NCI-H1930 (cell line): ENCODE data around the gene FARS2.
"Not testable (repeated sequence)": the region's sequence is repeated elsewhere in the genome, so short reads cannot be mapped to it uniquely, and the experiment has no call there.

Source experiments
- DNase-seq, 2 experiments: peaks; one replicate each; lab custom pipeline; 2025; lab: John Stamatoyannopoulos, UW

FARS2 gene

DNA sequence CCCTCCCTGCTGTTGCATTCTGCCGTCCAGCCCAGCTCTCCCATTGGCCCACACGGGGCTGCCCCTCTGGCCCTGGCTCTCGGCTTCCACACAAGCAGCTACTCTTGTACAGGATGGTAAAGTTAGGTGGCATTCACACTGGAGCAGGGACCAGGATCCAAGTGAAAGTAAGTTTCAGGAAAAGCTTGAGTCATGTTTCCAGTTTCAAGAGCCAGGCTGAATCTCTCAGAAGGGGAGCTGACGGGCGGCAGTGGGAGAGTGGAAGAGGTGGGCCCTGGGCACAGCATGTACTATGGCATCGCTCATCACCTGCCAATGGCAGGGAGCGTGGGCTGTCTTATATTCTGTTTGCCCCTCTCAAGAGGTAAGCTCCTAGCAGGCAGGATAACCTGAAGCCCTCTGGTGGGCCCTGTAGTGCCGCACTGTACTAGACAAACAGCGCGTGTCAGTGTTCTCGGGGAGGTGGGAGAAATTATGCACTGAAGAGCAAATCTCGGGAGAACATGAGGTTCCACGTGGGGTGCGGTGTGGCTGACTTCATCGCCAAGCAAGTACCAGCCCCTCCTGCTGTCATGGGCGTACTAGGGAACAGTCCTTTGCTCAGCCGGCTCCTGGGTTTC lies 503.9 kb downstream of the FARS2 start:
- no peak for DNase-seq

DNA sequence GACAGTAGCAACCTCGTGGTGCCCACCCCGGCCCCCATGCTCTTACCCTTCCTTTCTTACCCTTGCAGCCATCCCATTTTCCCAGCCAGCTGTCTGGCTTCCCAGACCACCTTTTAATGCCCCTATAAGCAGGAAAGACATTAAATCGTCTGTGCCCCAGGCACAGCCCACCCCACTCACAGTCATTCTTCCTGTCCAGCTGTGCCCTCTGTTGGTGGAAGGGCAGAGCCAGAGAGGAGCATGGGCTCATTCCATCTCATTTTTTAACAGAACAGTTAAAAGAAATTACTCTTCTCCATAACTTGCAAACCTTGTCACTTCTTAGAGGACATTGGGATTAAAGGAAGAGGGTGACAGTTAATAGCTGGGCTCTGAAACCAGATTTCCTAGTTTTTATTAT lies 504.9 kb downstream of the FARS2 start:
- DNase-seq = no peak

DNA sequence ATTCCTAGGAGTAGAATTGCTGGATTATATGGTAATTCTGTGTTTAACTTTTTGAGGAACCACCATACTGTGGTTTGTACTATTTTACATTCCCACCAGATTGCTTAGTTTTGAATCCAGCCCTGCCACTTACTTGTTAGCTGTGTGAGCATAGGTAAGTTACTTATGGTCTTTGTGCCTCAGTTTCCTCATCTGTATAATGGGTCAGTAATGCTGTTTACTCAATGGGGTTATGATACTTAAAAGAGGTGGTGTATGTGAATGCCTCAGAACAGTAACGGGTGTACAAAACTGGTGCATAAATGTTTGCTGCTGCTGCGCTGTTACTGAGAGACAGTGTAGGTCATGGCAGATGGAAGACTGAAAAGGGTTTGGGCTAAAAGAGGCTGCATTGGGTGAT lies 506.2 kb downstream of the FARS2 start:
- DNase-seq = no peak

DNA sequence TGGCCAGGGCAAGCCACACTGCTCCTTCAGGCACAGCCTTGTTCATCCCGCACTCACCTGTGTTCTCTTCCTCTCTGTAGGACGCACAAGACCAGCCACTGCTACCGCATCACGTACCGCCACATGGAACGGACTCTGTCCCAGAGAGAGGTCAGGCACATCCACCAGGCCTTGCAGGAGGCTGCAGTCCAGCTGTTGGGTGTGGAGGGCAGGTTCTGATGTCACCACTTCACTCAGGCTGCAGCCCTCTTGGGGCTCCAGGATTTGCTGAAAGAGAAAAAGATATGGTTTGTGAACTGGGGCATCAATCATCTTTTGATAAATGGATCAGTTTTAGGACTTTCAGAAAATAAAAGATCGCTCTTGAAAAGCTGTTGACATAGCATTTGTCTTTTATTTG lies 509.9 kb downstream of the FARS2 start:
- no peak for DNase-seq

DNA sequence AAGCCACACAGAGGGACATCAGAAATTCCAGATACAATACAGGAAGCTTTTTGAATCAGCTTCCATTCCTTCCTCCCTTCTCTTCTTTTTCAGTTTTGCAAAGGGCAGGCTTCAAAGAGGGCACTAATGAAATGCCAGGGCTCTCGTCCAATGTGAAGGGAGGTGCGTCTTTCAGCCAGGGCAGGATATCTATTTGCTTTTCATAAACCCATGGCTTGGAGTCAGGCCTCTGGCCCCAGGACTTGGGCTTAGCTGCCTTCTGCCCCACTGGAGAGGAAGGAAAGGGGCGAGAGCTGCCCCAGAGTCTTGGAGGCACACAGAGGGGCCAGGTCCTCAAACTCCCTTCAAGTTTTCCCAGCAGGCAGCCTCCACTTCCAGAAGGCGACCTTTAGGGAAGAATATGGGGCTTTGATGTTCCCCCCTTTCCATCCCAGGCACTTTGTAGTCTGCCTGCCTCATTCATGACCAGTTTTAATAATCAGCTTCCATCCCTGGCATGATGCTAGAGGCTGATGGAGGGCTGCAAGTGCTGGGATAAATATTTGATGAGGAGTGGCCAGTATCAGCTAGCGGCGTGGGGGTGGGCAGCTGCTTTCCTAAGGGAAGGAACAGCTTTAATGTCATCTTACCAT lies 510.6 kb downstream of the FARS2 start:
- DNase-seq = no peak

DNA sequence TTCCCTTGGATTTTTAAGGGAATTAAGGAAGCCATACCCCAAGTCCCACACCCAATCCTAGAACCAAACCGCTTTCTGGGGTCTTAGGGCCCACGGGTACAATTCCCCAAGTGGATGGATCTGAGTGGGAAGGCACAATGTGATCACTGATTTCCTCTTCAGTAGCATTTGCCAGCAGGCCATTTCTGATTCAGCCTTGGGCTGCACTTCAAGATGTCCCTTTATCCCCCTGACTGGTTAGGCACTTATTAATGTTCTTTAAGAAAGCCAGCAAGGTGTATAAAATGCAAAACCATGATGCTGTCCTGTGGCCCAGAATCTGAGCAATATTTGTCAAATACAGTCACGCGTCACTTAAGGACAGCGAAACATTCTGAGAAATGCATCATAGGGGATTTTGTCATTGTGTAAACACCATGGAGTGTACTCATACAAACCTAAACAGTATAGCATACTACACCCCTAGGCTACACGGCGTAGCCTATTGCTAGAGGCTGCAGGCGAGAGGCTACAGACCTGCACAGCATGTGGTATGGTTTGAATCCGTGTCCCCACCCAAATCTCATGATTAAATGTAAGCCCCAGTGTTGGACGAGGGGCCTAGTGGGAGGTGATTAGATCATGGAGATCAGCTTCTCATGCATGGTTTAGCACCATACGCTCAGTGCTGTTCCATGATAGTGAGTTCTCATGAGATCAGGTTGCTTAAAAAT lies 511.3 kb downstream of the FARS2 start:
- DNase-seq = no peak

DNA sequence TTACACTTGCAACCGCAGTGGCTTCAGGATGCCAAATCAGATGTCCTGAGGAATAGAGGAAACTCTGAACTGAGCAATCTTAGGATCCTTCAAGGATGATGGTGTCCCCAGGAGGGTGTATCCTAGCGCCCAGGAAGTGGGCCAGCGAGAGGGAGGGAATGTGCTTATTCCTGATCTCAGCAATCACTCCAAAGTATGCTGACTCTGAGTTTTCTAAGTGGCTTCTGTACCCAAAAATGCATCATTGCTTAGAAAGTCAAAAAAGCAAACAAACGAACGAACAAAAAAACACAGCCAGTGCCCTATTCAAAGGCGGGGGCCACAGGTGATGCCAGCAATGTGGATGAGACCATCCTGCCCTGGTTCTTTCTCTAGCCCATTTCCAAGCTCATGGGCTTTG lies 514.8 kb downstream of the FARS2 start:
- no peak for DNase-seq

DNA sequence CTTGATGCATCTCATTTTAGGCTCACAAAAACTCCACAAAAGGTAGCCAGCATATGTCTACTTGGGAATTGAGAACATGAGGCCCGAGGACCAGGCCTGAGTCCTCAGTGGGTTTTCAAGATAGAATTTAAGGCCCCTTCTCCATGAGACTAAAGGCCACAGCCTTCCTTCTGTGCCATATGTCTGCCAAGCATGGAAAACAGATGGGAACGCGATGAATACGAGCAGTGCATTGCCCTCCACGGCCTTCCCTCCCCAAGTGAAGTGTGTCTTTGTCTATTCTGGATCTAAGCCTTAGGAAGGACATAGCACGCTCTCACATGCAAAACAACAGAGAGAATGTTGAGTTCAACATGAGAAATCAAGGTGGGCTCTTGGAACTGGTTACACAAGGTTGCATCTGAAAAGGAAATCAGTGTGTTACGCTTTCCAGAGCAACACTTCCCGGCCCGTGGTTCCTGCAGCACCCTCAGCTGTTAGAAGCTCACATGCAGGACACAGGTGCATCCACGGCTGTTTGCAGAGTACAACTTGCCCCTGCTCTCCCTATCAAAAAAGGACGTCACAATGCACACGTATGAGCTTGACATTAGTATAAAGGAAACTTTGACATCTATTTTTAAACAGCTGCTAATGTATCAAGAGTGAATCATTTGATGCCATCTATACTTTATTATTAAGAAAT lies 515.5 kb downstream of the FARS2 start:
- no peak for DNase-seq

DNA sequence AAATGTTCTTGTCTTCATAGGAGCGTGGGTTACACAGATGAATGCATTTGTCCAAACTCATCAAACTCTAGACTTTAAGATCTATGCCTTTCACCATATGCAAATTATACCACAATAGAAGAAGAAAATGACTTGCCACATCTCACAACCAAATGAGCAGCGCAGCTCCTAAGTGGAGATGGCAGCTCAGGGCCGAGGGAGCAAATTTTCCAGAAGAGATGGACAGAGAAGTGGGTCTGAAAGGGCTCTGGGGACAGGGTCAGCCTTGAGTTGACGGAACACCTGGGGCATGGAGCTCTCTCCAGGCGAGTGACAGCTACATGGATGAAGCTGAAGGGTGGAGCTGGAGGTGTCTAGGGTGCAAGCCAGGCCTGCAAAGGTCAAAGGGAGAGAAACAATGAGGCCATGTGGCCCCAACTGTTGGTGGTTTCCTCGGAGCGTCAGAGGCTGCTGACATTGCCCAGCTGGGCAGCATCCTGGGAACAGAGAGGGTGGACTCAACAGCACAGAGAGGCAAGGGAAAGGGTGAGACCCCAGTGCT lies 517.1 kb downstream of the FARS2 start:
- DNase-seq = no peak

DNA sequence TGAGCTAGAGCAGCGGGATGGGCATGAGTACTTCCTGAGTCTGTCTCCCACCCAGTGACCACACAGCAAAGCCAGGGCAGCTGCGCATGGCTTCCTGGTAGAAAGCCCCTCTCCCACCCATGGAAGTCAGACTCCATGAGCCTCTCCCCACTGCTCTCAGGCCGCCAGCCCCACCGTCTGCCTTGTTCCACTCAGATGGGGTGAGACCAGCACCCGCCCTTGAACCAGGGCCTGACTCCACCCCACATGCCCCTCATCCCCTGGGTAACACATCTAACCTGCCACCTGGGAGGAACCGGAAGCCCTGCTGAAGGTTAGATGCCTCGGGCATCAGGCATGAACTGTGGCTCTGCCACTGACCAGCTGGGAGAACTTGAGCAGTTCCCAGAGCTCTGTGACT lies 517.6 kb downstream of the FARS2 start:
- DNase-seq = no peak

DNA sequence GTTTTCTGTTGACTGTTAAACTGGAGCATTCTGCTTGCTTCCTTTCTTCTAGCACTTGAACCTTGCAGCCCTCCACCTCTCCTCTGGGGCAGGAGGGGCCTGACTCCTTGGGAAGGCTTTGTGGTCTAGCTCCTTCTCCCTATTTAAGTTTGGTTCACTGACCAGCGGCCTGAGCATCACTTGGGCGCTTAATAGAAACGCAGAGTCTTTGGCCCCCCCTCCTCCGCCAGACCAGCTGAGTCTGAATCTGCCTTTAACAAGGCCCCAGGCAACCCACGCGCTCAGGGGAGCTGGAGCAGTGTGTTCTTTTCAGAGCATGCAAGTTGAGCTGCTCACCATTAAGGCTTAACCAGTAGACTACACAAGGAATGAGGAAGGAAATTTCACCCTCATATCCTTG lies 519.7 kb downstream of the FARS2 start:
- no peak for DNase-seq

DNA sequence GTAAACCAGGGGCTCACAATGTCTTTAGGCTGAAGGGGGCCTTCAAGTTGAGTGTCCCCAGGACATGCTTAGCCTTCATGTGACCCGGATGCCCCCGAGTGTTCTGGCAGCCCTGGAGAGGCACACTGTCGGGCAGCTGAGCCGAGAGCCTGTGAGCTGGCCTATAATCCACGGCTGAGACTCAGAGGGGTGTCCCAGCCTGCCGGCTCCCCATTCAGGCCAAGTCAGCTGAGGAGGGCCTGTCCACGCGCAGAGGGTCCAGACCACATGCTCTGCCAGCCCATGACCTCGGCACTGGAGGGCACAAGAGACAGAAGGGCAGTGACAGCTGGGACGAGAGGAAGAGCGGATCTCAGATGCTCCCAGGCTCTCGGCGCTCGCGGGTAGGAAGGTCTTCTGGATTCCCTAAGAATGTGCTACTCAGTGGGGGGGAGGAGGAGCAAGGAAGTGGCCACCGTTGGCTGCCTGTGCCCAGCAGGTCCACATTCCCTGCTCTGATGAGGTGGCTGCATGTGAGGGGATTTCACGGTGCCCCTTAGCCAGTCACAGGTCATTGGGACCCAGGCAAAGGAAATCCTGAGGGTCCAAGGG lies 520.7 kb downstream of the FARS2 start:
- DNase-seq = no peak

DNA sequence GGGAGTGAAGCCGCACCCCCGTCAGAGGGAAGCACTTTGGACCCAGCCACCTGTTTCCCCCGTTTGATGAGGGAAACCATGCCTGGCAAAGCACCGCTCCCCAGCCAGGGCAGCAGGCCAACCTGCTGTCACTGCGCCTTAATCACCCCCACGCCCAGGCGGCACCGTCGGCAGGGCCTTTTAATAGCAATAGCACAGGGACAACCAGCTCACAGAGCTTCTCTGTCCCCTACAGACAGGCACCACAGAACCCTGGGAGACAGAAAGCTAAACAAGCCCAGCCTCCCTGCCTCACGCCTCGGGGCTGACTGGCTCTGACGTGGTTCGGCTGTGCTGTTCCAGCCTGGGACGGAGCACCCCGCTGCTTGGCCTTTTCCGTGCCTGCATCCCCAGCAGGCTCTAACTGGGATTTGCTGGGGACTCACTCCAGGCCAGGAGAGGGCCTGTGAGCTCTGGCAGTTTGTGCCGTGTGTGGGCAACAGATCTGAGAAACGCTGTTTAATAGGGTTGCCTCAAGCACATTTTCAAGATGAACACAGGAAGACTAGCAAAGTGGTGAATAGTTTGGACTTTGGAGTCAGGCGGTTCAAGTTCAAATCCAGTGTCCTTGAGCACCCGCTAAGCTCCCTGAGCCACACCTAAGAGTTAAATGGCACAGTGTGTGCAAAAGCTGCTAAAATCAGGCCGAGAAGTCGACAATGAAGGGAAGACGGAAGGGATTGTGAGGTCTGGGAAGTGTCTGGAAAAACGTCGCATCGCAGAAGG lies 521.7 kb downstream of the FARS2 start:
- no peak for DNase-seq

DNA sequence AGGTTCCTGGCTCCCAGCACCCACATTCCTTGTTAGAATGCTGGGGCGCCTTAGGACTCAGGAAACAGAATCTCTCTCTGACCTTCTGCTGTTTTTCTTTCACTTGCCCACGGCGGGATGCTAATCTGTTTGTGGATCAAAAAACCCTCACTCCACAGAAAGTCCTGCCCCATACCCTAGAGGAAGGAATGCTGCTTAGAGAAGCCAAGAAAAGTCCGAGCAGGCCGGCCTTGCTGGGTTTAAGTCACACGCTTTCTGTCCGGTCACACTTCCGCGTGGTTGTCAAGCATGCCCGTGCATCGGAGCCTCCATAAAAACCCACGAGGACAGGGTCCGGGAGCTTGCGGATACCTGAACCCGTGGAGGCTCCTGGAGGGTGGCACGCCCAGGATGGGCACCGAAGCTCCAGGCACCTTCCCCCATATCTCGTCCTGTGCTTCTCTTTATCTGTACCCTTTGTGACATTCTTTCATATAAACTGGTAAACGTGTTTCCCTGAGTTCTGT lies 522.3 kb downstream of the FARS2 start:
- no peak for DNase-seq

DNA sequence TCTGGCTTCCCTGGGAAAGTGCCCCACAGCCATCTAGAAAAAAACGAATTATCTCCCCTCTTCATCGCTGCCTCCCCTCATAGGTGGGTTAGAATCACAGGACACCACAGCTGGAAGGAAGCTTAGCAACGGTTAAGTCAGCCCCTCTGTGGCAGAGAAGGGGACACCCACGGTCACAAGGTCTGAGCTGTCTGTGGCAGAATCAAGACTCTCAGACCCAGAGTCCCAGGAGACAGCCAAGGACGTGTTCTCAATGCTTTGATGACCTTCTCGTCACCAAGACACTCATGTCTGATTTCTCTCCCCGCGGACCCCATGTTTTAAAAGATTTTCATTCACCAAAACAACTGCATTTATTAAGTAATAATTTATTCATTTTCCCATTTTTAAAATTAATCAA lies 523.9 kb downstream of the FARS2 start:
- no peak for DNase-seq

DNA sequence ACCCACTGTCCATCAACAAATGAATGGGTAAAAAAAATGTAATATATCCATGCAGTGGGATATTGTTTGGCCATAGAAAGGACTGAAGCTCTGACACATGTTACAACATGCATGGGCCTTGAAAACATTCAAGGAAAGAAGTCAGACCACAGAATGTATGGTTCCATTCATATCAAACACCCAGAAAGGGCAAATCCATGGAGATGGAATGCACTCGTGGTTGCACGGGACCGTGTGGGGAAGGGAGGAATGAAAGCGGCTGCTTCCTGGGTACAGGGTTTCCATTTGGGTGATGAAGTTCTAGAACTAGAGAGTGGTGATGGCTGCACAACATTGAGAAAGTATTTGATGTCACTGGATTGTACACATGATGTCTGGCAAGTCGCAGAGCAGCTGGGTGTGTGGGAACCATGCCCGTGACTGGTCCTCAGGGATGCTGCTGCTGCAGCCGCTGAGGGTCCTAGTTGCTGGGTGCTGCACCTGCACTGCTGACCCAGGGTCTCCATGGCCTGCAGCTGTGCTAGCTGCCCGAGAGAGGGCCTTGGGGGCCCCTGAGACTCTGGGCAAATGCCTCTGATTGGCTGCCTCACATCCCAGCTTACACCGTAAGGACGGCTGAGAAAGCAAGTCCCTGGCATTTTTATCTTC lies 525.1 kb downstream of the FARS2 start:
- no peak for DNase-seq

DNA sequence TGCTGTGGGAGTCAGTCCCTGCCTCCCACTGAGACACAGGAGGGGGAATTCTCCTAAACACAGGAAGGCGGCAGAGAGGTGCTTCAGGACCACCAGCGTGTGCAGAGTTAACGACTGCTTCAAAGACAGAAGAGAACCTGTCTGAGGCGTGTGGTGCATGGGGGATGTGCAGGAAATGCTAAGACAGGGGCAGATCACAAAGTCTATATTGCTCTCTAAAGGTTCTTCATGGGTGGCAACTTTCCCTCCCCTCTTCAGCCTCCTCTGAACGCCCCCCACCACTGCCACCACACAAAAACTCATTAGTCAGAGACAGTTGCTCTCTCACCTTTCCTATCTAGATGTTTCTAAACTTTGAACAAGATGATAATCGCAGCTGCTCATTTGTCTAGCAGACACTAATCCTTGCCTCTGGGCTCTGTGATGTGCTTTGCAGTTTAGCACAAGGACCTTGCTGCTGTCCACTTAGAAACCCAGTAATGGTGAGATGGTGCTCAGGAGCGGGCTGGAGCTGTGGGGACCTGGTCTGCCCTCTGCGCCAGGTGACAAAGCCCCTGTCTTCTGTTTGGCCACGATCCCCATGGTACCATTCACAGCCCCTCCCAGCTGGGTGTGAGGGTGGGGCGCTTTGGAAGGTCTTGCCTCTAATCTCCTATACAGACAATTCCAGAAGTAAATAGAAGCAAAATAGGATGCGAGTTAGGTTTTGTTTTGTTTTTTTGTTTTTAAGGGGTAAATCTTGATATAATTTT lies 525.8 kb downstream of the FARS2 start:
- DNase-seq = no peak

DNA sequence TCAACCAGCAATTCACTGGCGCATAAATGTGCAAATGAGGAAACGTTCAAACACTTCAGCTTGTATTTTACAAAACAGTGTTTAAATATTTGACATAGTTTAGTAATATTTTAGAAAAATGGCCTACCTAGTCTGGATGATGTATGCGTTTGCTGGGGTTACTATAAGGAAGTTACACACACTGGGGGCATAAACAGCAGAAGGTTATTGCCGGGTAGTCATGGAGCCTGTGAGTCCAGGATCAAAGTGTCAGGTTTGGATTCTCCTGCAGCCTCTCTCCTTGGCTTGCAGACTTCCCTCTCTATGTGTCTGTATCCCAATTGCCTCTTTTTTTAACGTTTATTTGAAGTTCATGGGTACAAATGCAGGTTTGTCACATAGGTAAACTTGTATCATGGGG lies 528.1 kb downstream of the FARS2 start:
- DNase-seq = not testable (repeated sequence)

DNA sequence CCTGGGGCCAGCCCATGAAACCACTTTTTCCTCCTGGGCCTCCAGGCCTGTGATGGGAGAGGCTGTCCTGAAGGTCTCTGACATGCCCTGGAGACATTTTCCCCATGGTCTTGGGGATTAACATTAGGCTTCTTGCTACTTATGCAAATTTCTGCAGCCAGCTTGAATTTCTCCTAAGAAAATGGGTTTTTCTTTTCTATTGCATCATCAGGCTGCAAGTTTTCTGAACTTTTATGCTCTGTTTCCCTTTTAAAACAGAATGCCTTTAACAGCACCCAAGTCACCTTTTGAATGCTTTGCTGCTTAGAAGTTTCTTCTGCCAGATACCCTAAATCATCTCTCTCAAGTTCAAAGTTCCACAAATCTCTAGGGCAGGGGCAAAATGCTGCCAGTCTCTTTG lies 535.2 kb downstream of the FARS2 start:
- not testable (repeated sequence) for DNase-seq

DNA sequence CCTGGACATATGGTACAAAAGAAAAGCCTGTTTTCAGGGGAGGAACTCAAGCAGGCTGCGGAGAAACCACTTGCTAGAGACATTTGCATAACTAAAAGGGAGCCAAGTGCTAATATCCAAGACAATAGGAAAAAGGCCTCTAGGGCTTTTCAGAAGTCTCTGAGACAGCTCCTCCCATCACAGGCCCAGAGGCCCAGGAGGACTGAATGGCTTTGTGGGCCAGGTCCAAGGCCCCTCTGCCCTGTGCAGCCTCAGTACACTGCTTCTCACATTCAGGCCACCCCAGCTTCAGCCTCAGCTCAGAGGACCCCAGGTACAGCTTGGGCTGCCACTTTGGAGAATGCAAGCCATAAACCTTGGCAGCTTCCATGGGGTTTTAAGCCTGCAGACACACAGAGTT lies 545.1 kb downstream of the FARS2 start:
- not testable (repeated sequence) for DNase-seq
